MM.1S (cell line): ENCODE results near the gene DISP2.

Source experiments
- DNase-seq: peaks from one replicate; pipeline ENCODE4 v3.0.0-alpha.2; 2015
- H2AFZ ChIP-seq: fragments of 300-600 bp; sonication (generic); 2 replicates; pipeline ENCODE4 v1.6.0; 2016; ENCODE audit warnings: antibody characterized with exemption, low read length
- H3F3A ChIP-seq: fragments of 300-600 bp; sonication (generic); 2 replicates; pipeline ENCODE4 v1.6.1; 2016; ENCODE audit warnings: mild to moderate bottlenecking, antibody characterized with exemption, low read length, moderate library complexity, mixed read lengths; ENCODE audit not compliant: insufficient read depth
- H3K27ac ChIP-seq: fragments of 300-600 bp; sonication (generic); 2 replicates; pipeline ENCODE4 v1.5.1; 2016; ENCODE audit warnings: mild to moderate bottlenecking, low read length
- H3K27me3 ChIP-seq: fragments of 300-600 bp; sonication (generic); replicated peaks from 2 replicates; pipeline ENCODE4 v1.6.0; 2016; ENCODE audit warnings: low read length; ENCODE audit not compliant: insufficient read depth
- H3K36me3 ChIP-seq: fragments of 300-600 bp; sonication (generic); replicated peaks from 2 replicates; pipeline ENCODE4 v1.6.1; 2016; ENCODE audit warnings: mild to moderate bottlenecking, low read length, mixed read lengths; ENCODE audit not compliant: insufficient read depth
- H3K4me1 ChIP-seq: fragments of 300-600 bp; sonication (generic); 2 replicates; pipeline ENCODE4 v1.6.1; 2016; ENCODE audit warnings: low read length, mixed read lengths
- H3K4me2 ChIP-seq: fragments of 300-600 bp; sonication (generic); 2 replicates; pipeline ENCODE4 v1.6.0; 2016; ENCODE audit warnings: low read depth, low read length
- H3K4me3 ChIP-seq: fragments of 300-600 bp; sonication (generic); 2 replicates; pipeline ENCODE4 v1.5.1; 2016; ENCODE audit warnings: low read length, mixed read lengths
- H3K79me2 ChIP-seq: fragments of 300-600 bp; sonication (generic); 2 replicates; pipeline ENCODE4 v1.6.1; 2016; ENCODE audit warnings: mixed run types, low read length, mixed read lengths
- H3K9ac ChIP-seq: fragments of 300-600 bp; sonication (generic); 2 replicates; pipeline ENCODE4 v1.6.1; 2016; ENCODE audit warnings: low read length, mixed read lengths
- H3K9me2 ChIP-seq: fragments of 300-600 bp; sonication (generic); replicated peaks from 2 replicates; pipeline ENCODE4 v1.6.1; 2016; ENCODE audit warnings: mild to moderate bottlenecking, low read length, mixed read lengths; ENCODE audit not compliant: insufficient read depth
- H3K9me3 ChIP-seq: fragments of 300-600 bp; sonication (generic); replicated peaks from 2 replicates; pipeline ENCODE4 v1.6.1; 2016; ENCODE audit warnings: mild to moderate bottlenecking, low read length, mixed read lengths; ENCODE audit not compliant: insufficient read depth
- H4K20me1 ChIP-seq: fragments of 300-600 bp; sonication (generic); 2 replicates; pipeline ENCODE4 v1.6.1; 2016; ENCODE audit warnings: mild to moderate bottlenecking, low read length, moderate library complexity, mixed read lengths; ENCODE audit not compliant: insufficient read depth
- EZH2 ChIP-seq: fragments of 300-600 bp; sonication (generic); optimal IDR thresholded peaks from 2 replicates; pipeline ENCODE3; 2017; ENCODE audit warnings: low read depth, mild to moderate bottlenecking, antibody characterized with exemption, low read length, mixed read lengths
- EZH2phosphoT487 ChIP-seq: fragments of 300-600 bp; sonication (generic); IDR thresholded peaks from 2 replicates; pipeline ENCODE4 v1.6.1; 2018; ENCODE audit warnings: antibody characterized with exemption, low read length
- TF ChIP-seq, protein P1 (sequence below): fragments of 300-600 bp; sonication (generic); IDR thresholded peaks from 2 replicates; pipeline ENCODE4 v1.5.1; 2016; ENCODE audit warnings: antibody characterized with exemption, low read length, mixed read lengths

DISP2 gene

DNA sequence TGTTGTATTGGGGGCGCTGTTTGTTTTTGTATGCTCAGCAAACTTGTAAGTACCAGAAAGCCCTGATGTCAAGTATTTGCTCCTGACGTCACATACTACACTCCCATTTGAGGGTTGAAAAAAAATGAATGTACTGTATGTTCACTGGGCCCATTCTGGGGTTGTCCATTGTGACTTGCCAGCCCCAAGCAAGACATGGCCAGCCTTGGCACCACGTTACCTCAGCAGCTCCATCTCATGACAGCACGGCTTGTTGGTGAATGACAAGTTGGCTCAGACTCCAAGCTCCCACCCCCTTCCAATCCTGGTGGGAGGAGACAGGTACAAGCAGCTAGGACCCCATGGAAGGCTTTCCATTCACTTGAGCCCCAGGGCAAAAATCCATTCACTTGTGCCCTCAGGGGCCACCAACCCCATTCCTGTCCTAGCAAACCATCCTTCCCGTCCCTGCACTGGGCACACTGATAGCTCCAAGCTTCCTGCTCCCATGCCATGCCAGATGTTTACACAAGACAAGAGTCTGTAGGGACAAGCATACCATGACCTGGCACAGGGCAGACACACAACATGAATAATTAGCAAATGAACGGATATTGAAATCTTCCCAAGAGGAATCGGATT is 5.6 kb upstream of the DISP2 start:
- Histone ChIP-seq H3K36me3 (no peaks in the 10 kb centered on the region), H3K9me2 (no peaks in the 10 kb centered on the region), H3F3A (no peaks in the 10 kb centered on the region), H3K4me1 (no peaks in the 10 kb centered on the region), H2AFZ (no peak overlapping the region), H3K9me3 (no peaks in the 10 kb centered on the region), H3K9ac (no peak overlapping the region), H3K79me2 (no peaks in the 10 kb centered on the region), H3K4me2 (no peak overlapping the region), H4K20me1 (no peaks in the 10 kb centered on the region), H3K27ac (no peak overlapping the region), H3K4me3 (no peak overlapping the region), H3K27me3 (peaks cover 4% of the 10 kb centered on the region; the same call in 1 of the 2 replicates)
- no peak for TF ChIP-seq EZH2phosphoT487
- TF ChIP-seq, protein P1, sequence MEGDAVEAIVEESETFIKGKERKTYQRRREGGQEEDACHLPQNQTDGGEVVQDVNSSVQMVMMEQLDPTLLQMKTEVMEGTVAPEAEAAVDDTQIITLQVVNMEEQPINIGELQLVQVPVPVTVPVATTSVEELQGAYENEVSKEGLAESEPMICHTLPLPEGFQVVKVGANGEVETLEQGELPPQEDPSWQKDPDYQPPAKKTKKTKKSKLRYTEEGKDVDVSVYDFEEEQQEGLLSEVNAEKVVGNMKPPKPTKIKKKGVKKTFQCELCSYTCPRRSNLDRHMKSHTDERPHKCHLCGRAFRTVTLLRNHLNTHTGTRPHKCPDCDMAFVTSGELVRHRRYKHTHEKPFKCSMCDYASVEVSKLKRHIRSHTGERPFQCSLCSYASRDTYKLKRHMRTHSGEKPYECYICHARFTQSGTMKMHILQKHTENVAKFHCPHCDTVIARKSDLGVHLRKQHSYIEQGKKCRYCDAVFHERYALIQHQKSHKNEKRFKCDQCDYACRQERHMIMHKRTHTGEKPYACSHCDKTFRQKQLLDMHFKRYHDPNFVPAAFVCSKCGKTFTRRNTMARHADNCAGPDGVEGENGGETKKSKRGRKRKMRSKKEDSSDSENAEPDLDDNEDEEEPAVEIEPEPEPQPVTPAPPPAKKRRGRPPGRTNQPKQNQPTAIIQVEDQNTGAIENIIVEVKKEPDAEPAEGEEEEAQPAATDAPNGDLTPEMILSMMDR = no peak
- no peak for TF ChIP-seq EZH2
- no peak for DNase-seq

DNA sequence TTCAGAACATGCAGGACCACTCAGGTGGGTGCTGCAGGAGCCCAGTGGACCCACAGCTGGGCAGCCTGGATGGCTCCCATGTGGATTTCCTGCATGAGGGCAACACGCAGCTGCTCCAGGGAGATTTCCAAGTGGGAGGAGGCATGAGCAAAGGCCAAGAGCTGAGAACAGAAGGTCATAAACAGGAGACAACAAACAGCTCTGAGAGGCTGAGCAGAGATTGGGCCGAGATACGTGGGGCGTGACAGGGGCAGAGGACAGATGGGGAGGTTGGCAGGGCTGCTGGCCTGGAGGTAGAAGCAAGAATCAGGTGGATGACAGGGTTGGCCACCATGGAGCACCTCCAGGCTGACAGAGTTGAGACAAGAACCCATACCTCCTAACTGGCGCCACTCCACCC is 4.3 kb upstream of the DISP2 start:
- Histone ChIP-seq H4K20me1 (no peaks in the 10 kb centered on the region), H2AFZ (no peak overlapping the region), H3K9ac (no peak overlapping the region), H3F3A (peaks cover 2% of the 10 kb centered on the region; the same call in 1 of the 2 replicates), H3K27ac (no peak overlapping the region), H3K27me3 (peaks cover 4% of the 10 kb centered on the region; the same call in 1 of the 2 replicates), H3K4me1 (0 out of 2 replicates have a peak, but pooled peaks cover under 1% of the 10 kb centered on the region), H3K9me2 (no peaks in the 10 kb centered on the region), H3K4me3 (no peak overlapping the region), H3K9me3 (no peaks in the 10 kb centered on the region), H3K79me2 (no peaks in the 10 kb centered on the region), H3K36me3 (no peaks in the 10 kb centered on the region), H3K4me2 (no peak overlapping the region)
- no peak for DNase-seq
- TF ChIP-seq, protein P1 = no peak
- no peak for TF ChIP-seq EZH2phosphoT487
- TF ChIP-seq EZH2 = no peak

DNA sequence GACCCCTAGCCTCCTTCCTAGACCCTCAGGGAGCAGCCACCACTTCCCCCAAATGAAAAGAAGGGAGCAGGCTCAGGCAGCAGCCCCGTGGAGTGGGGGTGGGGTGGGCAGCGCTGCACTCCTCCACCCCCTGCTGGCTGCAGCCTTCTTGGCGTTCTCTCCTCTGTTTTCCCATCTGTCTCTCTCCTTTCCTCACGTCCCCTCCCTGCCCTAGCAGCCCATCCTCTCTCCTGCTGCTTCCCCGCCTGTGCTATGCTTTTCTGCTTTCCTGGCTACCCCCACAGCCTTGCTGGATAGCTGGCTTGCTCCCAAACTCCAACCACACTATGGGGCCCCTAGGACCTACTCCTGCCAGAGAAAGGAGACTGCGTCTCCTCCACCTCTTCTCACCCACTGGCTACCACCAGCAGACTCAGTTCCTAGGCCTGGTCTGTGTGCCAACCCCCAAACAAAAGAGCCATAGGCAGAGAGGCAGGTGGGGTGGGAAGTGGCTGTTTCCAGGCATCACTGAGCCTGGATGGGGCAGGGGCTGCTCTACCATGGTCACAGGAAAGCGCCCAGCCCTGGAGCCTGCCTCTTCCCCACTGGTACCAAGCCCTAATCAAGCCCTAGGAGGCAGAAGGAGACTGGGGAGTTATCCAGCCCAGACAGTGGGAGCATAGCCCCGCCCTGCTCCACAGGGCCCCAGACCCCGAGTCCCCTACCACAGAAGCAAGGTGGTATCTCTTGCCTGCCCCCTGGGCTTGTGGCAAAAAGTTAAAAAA is 3.4 kb upstream of the DISP2 start:
- no peaks in the 10 kb centered on the region for H3K36me3 ChIP-seq
- no peak overlapping the region for H3K4me2 ChIP-seq
- no peaks in the 10 kb centered on the region for H3K9me2 ChIP-seq
- H2AFZ ChIP-seq = no peak overlapping the region
- no peaks in the 10 kb centered on the region for H3K9me3 ChIP-seq
- no peak overlapping the region for H3K27ac ChIP-seq
- no peak overlapping the region for H3K9ac ChIP-seq
- no peaks in the 10 kb centered on the region for H3K79me2 ChIP-seq
- H3F3A ChIP-seq = peaks cover 2% of the 10 kb centered on the region; the same call in 1 of the 2 replicates
- H4K20me1 ChIP-seq = no peaks in the 10 kb centered on the region
- no peak for DNase-seq
- H3K4me3 ChIP-seq = no peak overlapping the region
- H3K4me1 ChIP-seq = 0 out of 2 replicates have a peak, but pooled peaks cover 5% of the 10 kb centered on the region
- H3K27me3 ChIP-seq = peaks cover 4% of the 10 kb centered on the region; the same call in 1 of the 2 replicates
- no peak for TF ChIP-seq EZH2phosphoT487
- TF ChIP-seq, protein P1 = peak; percentile 32
